Neural progenitor cell (in vitro differentiated cells): ENCODE data around the gene OPRL1. TPM values are rescaled to one million over a fixed set of nuclear protein-coding genes. Genes with fewer than 3 reads are reported as not detected.

Source experiments
- DNase-seq: peaks from one replicate; pipeline ENCODE4 v3.0.0-alpha.2; 2016; ENCODE audit warnings: low spot score
- H2AFZ ChIP-seq: fragments of 200-600 bp; sonication (generic); replicated peaks from 2 replicates; pipeline ENCODE4 v1.6.1; 2016; ENCODE audit warnings: antibody characterized with exemption
- H3F3A ChIP-seq: fragments of 200-600 bp; sonication (generic); 2 replicates; pipeline ENCODE4 v1.6.1; 2016; ENCODE audit warnings: antibody characterized with exemption, low read depth
- H3K27ac ChIP-seq: fragments of 200-600 bp; sonication (generic); 2 replicates; pipeline ENCODE4 v1.5.1; 2016; ENCODE audit warnings: mild to moderate bottlenecking
- H3K27me3 ChIP-seq: fragments of 200-600 bp; sonication (generic); 2 replicates; pipeline ENCODE4 v1.6.1; 2016; ENCODE audit warnings: mild to moderate bottlenecking, moderate library complexity
- H3K36me3 ChIP-seq: fragments of 200-600 bp; sonication (generic); 2 replicates; pipeline ENCODE4 v1.5.1; 2016
- H3K4me1 ChIP-seq: fragments of 200-600 bp; sonication (generic); 2 replicates; pipeline ENCODE4 v1.6.1; 2016; ENCODE audit warnings: mixed run types
- H3K4me2 ChIP-seq: fragments of 200-600 bp; sonication (generic); 2 replicates; pipeline ENCODE4 v1.6.1; 2016
- H3K4me3 ChIP-seq: fragments of 200-600 bp; sonication (generic); 2 replicates; pipeline ENCODE4 v1.5.1; 2016
- H3K79me2 ChIP-seq: fragments of 200-600 bp; sonication (generic); 2 replicates; pipeline ENCODE4 v1.6.1; 2016; ENCODE audit warnings: low read depth
- H3K9ac ChIP-seq: fragments of 200-600 bp; sonication (generic); 2 replicates; pipeline ENCODE4 v1.6.1; 2016
- H3K9me3 ChIP-seq: fragments of 200-600 bp; sonication (generic); 2 replicates; pipeline ENCODE4 v1.5.1; 2016; ENCODE audit warnings: low read depth
- H4K20me1 ChIP-seq: fragments of 200-600 bp; sonication (generic); 2 replicates; pipeline ENCODE4 v1.6.1; 2016; ENCODE audit warnings: low read depth
- H3K27ac Mint-ChIP-seq: 3 replicates; pipeline ENCODE4 v1.8.0; 2021; ENCODE audit warnings: mixed read lengths
- H3K27me3 Mint-ChIP-seq: 2 replicates; pipeline ENCODE4 v1.8.0; 2022; ENCODE audit warnings: low read depth, mild to moderate bottlenecking, inconsistent platforms, moderate library complexity, mixed read lengths; ENCODE audit not compliant: insufficient read depth
- H3K36me3 Mint-ChIP-seq: 3 replicates; pipeline ENCODE4 v1.8.0; 2021; ENCODE audit warnings: mixed read lengths
- H3K4me1 Mint-ChIP-seq: 3 replicates; pipeline ENCODE4 v1.8.0; 2021; ENCODE audit warnings: mixed read lengths
- H3K4me3 Mint-ChIP-seq: 3 replicates; pipeline ENCODE4 v1.8.0; 2021; ENCODE audit warnings: mild to moderate bottlenecking, moderate library complexity, mixed read lengths
- H3K9me3 Mint-ChIP-seq: 3 replicates; pipeline ENCODE4 v1.8.0; 2020; ENCODE audit warnings: mixed read lengths
- CTCF ChIP-seq: fragments of 200-600 bp; sonication (generic); IDR thresholded peaks from 2 replicates; pipeline ENCODE4 v1.5.1; 2017; ENCODE audit warnings: antibody characterized with exemption, mild to moderate bottlenecking
- EZH2 ChIP-seq: fragments of 200-600 bp; sonication (generic); IDR thresholded peaks from 2 replicates; pipeline ENCODE4 v1.6.1; 2017; ENCODE audit warnings: antibody characterized with exemption, mild to moderate bottlenecking, moderate library complexity
- EZH2phosphoT487 ChIP-seq: fragments of 200-600 bp; sonication (generic); IDR thresholded peaks from 2 replicates; pipeline ENCODE4 v1.6.1; 2017; ENCODE audit warnings: antibody characterized with exemption
- total RNA-seq: library from RNA; depleted of rRNA; stranded (reverse); fragments of >200 nt; gene quantifications from 2 replicates; pipeline ENCODE4 v1.2.3, GENCODE V29; 2015; ENCODE audit warnings: low replicate concordance

OPRL1 gene
- total RNA-seq, 1 donor from 2014 or later, result 1.3 TPM

- Mint-ChIP-seq H3K4me3 (no peak overlapping the region), H3K27ac (no peak overlapping the region), H3K9me3 (no peaks in the 10 kb centered on the region), H3K4me1 (peaks cover 12% of the 10 kb centered on the region), H3K27me3 (peaks cover 18% of the 10 kb centered on the region), H3K36me3 (peaks cover 11% of the 10 kb centered on the region)
- no peak overlapping the region for H3K4me3 ChIP-seq
- no peak overlapping the region for H3K9ac ChIP-seq
- no peaks in the 10 kb centered on the region for H3K9me3 ChIP-seq
- no peak overlapping the region for H3K4me2 ChIP-seq
- H3K27me3 ChIP-seq, result peaks cover 19% of the 10 kb centered on the region
- H3K27ac ChIP-seq, result no peak overlapping the region
- H3K36me3 ChIP-seq, result no peaks in the 10 kb centered on the region
- TF ChIP-seq EZH2phosphoT487 (no peak), CTCF (no peak), EZH2 (no peak)
- peaks cover 11% of the 10 kb centered on the region for H3F3A ChIP-seq
- no peaks in the 10 kb centered on the region for H3K79me2 ChIP-seq
- DNase-seq, result no peak
- H3K4me1 ChIP-seq, result peaks cover 19% of the 10 kb centered on the region
- peaks cover 31% of the 10 kb centered on the region for H4K20me1 ChIP-seq
- no peak overlapping the region for H2AFZ ChIP-seq
These were observed 46.9 kb upstream of the OPRL1 start for GRCh38 chr20:64032706-64033624.

- no peaks in the 10 kb centered on the region for H3K36me3 ChIP-seq
- Mint-ChIP-seq H3K27ac (no peak overlapping the region), H3K27me3 (peaks cover 18% of the 10 kb centered on the region), H3K4me3 (peak overlapping the region; percentile 60), H3K36me3 (peaks cover 9% of the 10 kb centered on the region), H3K9me3 (no peaks in the 10 kb centered on the region), H3K4me1 (peaks cover 12% of the 10 kb centered on the region)
- peaks cover 30% of the 10 kb centered on the region for H3K27me3 ChIP-seq
- TF ChIP-seq CTCF (no peak), EZH2phosphoT487 (no peak), EZH2 (no peak)
- H3K4me2 ChIP-seq, result no peak overlapping the region
- peaks cover 15% of the 10 kb centered on the region for H3F3A ChIP-seq
- no peak overlapping the region for H3K9ac ChIP-seq
- H4K20me1 ChIP-seq, result peaks cover 36% of the 10 kb centered on the region
- no peaks in the 10 kb centered on the region for H3K79me2 ChIP-seq
- no peak overlapping the region for H3K4me3 ChIP-seq
- H3K9me3 ChIP-seq, result no peaks in the 10 kb centered on the region
- peaks cover 27% of the 10 kb centered on the region for H3K4me1 ChIP-seq
- no peak overlapping the region for H3K27ac ChIP-seq
- DNase-seq, result no peak
- no peak overlapping the region for H2AFZ ChIP-seq
These were observed 45.8 kb upstream of the OPRL1 start for GRCh38 chr20:64033981-64034493.

GRCh38 chr20:64035066-64035932 is 44.6 kb upstream of the OPRL1 start:
- Histone ChIP-seq H3K79me2 (no peaks in the 10 kb centered on the region), H3K36me3 (no peaks in the 10 kb centered on the region), H3K9ac (no peak overlapping the region), H3F3A (peaks cover 15% of the 10 kb centered on the region), H3K9me3 (no peaks in the 10 kb centered on the region), H3K27me3 (peaks cover 42% of the 10 kb centered on the region), H4K20me1 (peaks cover 47% of the 10 kb centered on the region), H3K4me1 (peaks cover 31% of the 10 kb centered on the region), H3K4me2 (peak overlapping the region; percentile 29), H2AFZ (no peak overlapping the region), H3K27ac (no peak overlapping the region), H3K4me3 (no peak overlapping the region)
- no peak for DNase-seq
- no peak for TF ChIP-seq EZH2
- TF ChIP-seq CTCF, result no peak
- no peak for TF ChIP-seq EZH2phosphoT487
- Mint-ChIP-seq H3K9me3 (no peaks in the 10 kb centered on the region), H3K4me1 (peaks cover 21% of the 10 kb centered on the region), H3K36me3 (peaks cover 8% of the 10 kb centered on the region), H3K4me3 (peak overlapping the region; percentile 46), H3K27me3 (peaks cover 30% of the 10 kb centered on the region), H3K27ac (peak overlapping the region; percentile 63)
